ENCODE measurements around the gene PATJ. TPM values are rescaled to one million over a fixed set of nuclear protein-coding genes. Genes with fewer than 3 reads are reported as not detected.

PATJ gene
- total and polyA plus RNA-seq, 2 experiments from 2014 or later, result 10.8 to 18.7 TPM

GRCh38 chr1:62089570-62089969, 347.3 kb downstream of the PATJ start:
- TF ChIP-seq CTCF (IDR thresholded peaks at IDR 0.05; ENCODE audit: low read depth, low read length), result no peak
- no peak overlapping the region for H3K4me3 ChIP-seq
- peaks cover 4% of the 10 kb centered on the region for H3K4me1 ChIP-seq (ENCODE audit: low read depth)

GRCh38 chr1:62090016-62090415, 347.7 kb downstream of the PATJ start:
- no peak overlapping the region for H3K4me3 ChIP-seq
- DNase-seq (ENCODE audit: low read depth in 1 of 2, low spot score in 1 of 2), result no peak
- no peaks in the 10 kb centered on the region for H3K9me3 ChIP-seq (ENCODE audit: low read depth)
- H3K36me3 ChIP-seq, result no peaks in the 10 kb centered on the region
- H3K27ac ChIP-seq, result no peak overlapping the region
- peaks cover 4% of the 10 kb centered on the region for H3K4me1 ChIP-seq (ENCODE audit: low read depth)
- no peak for TF ChIP-seq CTCF (IDR thresholded peaks at IDR 0.05; ENCODE audit: low read depth, low read length)
- H3K27me3 ChIP-seq, result no peaks in the 10 kb centered on the region

More at GRCh38 chr1:62089570-62089969, 347.3 kb downstream of the PATJ start:
- no peak for DNase-seq (ENCODE audit: low read depth in 1 of 2, low spot score in 1 of 2)
- no peaks in the 10 kb centered on the region for H3K27me3 ChIP-seq
- H3K36me3 ChIP-seq, result no peaks in the 10 kb centered on the region
- H3K9me3 ChIP-seq (ENCODE audit: low read depth), result no peaks in the 10 kb centered on the region
- H3K27ac ChIP-seq, result no peak overlapping the region

DNA sequence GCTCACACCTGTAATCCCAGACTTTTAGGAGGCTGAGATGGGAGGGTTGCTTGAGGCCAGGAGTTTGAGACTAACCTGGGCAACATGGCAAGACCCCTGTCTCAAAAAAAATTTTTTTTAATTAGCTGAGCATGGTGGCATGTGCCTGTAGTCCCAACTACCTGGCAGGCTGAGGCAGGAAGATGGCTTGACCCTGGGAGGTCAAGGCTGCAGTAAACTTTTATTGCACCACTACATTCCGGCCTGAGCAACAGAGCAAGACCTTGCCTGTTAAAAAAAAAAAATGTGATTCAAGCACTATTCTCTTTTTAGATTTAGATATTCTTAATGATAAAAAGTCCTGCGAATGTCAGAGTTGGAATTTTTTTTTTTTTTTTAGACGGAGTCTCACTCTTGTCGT, 349.8 kb downstream of the PATJ start:
- Histone ChIP-seq H3K9me3 (ENCODE audit: low read depth) (no peaks in the 10 kb centered on the region), H3K27ac (no peak overlapping the region), H3K4me1 (ENCODE audit: low read depth) (peaks cover 4% of the 10 kb centered on the region), H3K36me3 (no peaks in the 10 kb centered on the region), H3K4me3 (no peak overlapping the region), H3K27me3 (no peaks in the 10 kb centered on the region)
- DNase-seq (ENCODE audit: low read depth in 1 of 2, low spot score in 1 of 2), result no peak
- no peak for TF ChIP-seq CTCF (IDR thresholded peaks at IDR 0.05; ENCODE audit: low read depth, low read length)

DNA sequence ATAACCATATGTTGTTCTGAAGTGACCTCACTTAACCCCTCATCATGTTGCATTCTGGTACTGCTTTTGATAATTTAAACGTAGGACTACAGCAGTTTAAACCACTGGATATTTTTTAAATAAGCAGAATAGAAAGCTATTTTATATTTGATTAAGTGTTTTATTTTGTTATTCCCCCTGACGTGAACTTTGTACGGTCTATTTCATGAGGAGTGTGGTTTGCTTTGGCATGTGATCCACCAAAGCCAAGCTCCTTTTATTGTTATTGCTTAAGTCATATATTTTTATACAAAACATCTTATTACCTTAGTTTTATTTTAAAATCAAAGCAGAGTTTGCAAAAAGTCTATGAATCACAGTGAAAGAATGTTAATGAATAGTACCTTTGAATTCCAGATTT, 351.0 kb downstream of the PATJ start:
- Histone ChIP-seq H3K9me3 (ENCODE audit: low read depth) (no peaks in the 10 kb centered on the region), H3K27ac (no peak overlapping the region), H3K4me3 (no peak overlapping the region), H3K36me3 (no peaks in the 10 kb centered on the region), H3K27me3 (no peaks in the 10 kb centered on the region), H3K4me1 (ENCODE audit: low read depth) (peaks cover 4% of the 10 kb centered on the region)
- TF ChIP-seq CTCF (IDR thresholded peaks at IDR 0.05; ENCODE audit: low read depth, low read length), result no peak
- no peak for DNase-seq (ENCODE audit: low read depth in 1 of 2, low spot score in 1 of 2)

DNA sequence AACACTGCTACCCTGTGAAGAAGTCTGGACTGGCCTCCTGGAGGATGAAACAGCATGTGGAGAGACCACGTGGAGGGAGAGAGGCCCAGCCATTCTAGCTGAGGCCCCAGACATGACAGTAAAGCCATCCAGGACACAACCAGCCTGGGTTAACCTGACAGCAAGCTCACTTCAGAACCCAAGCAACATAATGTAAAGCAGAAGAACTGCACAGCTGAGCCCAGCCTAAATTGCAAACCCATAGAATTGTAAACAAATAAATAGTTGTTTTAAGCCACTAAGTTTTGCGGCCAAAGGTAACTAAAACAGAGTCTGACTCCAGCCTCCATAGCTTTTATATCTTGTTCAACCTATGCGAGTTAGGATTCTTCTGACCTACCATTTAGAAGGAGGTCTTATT, 355.2 kb downstream of the PATJ start:
- Histone ChIP-seq H3K36me3 (no peaks in the 10 kb centered on the region), H3K4me1 (ENCODE audit: low read depth) (no peaks in the 10 kb centered on the region), H3K27ac (no peak overlapping the region), H3K27me3 (no peaks in the 10 kb centered on the region), H3K4me3 (no peak overlapping the region), H3K9me3 (ENCODE audit: low read depth) (no peaks in the 10 kb centered on the region)
- DNase-seq (ENCODE audit: low read depth in 1 of 2, low spot score in 1 of 2), result no peak
- no peak for TF ChIP-seq CTCF (IDR thresholded peaks at IDR 0.05; ENCODE audit: low read depth, low read length)

- H3K27ac ChIP-seq, result no peak overlapping the region
- no peaks in the 10 kb centered on the region for H3K9me3 ChIP-seq (ENCODE audit: low read depth)
- no peak for DNase-seq (ENCODE audit: low read depth in 1 of 2, low spot score in 1 of 2)
- no peaks in the 10 kb centered on the region for H3K4me1 ChIP-seq (ENCODE audit: low read depth)
- H3K27me3 ChIP-seq, result no peaks in the 10 kb centered on the region
- no peak overlapping the region for H3K4me3 ChIP-seq
- no peaks in the 10 kb centered on the region for H3K36me3 ChIP-seq
- no peak for TF ChIP-seq CTCF (IDR thresholded peaks at IDR 0.05; ENCODE audit: low read depth, low read length)
Observed at GRCh38 chr1:62100442-62100841, 358.2 kb downstream of the PATJ start.
